ENCODE data around the gene TRIM17.

DNA sequence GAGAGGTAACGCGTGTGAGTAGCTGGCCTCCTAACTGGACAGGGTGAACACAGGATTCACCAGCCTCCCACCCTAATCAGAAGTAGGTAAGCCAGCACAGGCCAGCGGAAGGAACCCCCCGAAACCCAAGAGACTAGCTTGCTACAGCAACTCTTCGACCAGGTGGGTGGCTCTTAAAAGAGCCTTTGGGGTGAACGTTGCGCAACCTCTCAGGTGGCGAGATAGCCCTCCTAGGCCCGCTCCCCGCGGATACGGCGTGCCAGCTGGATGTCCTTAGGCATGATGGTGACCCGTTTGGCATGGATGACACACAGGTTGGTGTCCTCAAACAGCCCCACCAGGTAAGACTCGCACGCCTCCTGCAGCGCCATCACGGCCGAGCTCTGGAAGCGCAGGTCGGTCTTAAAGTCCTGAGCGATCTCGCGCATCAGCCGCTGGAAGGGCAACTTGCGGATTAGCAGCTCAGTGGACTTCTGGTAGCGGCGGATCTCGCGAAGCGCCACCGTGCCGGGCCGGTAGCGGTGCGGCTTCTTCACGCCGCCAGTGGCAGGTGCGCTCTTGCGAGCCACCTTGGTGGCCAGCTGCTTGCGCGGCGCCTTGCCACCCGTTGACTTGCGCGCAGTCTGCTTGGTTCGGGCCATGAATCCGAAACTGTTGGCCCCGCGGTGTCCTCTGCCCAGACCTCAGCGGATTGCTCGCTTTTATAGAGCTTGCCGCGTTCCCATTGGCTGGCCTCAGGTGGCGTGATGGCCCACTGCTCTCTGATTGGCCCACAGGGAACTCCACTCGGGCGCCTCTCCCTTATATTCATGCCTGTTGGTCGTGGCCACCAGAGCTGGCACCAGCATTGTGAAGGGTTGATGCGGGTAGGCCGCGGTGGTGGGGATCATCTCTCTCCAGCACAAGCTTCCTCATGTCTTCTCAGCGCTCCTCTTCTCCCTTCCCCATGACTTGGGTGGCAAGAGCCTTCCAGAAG, 8.3 kb upstream of the TRIM17 start:
- TF ChIP-seq, protein P1, sequence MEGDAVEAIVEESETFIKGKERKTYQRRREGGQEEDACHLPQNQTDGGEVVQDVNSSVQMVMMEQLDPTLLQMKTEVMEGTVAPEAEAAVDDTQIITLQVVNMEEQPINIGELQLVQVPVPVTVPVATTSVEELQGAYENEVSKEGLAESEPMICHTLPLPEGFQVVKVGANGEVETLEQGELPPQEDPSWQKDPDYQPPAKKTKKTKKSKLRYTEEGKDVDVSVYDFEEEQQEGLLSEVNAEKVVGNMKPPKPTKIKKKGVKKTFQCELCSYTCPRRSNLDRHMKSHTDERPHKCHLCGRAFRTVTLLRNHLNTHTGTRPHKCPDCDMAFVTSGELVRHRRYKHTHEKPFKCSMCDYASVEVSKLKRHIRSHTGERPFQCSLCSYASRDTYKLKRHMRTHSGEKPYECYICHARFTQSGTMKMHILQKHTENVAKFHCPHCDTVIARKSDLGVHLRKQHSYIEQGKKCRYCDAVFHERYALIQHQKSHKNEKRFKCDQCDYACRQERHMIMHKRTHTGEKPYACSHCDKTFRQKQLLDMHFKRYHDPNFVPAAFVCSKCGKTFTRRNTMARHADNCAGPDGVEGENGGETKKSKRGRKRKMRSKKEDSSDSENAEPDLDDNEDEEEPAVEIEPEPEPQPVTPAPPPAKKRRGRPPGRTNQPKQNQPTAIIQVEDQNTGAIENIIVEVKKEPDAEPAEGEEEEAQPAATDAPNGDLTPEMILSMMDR (conservative IDR thresholded peaks at IDR 0.05; ENCODE audit: low read length) = no peak
- no peak for TF ChIP-seq EZH2phosphoT487 (IDR thresholded peaks at IDR 0.05; ENCODE audit: borderline replicate concordance, low read depth, low read length)
